HG02885 (cell line): ENCODE results near the gene MMP28.

Experiments used
- ATAC-seq: cut with Tn5 transposase; IDR thresholded peaks from one replicate; pipeline ENCODE4 v1.9.1; 2021; ENCODE audit warnings: mild to moderate bottlenecking; ENCODE audit not compliant: unreplicated experiment, poor library complexity

Gene MMP28

DNA sequence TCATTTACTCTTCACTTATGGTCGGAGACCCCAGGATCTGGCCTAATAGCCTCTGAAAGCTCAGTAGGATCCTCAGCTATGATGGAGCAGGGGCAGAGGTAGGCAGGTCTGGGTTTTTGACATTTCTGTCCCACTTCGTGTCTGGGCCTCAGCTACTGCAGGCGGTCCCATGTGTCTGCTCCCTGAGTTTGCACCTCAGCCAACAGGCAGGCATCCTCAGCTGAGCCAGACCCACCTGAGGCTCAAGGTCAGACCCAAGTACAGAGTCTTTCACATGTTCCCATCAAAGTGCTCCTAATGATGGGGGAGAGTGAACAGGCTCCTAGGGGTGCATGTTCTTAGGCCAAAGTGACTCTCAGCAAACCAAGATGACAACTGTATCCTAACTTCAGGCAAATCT lies 66.9 kb downstream of the MMP28 start:
- ATAC-seq, result no peak

DNA sequence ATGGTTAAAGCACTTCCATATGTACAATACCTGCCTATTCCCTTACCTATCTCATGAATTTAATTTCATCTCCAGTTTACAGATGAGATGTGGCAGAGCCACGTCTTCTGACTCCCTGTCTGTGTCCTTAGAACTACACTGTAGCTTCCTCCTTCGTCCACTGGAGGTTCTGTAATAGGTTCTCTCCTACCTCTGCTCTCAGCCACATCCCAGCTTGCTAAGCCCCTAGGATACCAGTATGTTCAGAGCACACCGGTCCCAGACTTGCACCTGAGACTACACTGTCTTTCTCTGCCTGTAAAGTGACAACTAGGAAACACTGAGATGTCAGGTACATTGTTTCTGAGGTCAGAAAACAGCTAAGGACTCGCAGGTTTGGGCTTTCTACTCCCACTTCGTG lies 67.8 kb downstream of the MMP28 start:
- no peak for ATAC-seq

DNA sequence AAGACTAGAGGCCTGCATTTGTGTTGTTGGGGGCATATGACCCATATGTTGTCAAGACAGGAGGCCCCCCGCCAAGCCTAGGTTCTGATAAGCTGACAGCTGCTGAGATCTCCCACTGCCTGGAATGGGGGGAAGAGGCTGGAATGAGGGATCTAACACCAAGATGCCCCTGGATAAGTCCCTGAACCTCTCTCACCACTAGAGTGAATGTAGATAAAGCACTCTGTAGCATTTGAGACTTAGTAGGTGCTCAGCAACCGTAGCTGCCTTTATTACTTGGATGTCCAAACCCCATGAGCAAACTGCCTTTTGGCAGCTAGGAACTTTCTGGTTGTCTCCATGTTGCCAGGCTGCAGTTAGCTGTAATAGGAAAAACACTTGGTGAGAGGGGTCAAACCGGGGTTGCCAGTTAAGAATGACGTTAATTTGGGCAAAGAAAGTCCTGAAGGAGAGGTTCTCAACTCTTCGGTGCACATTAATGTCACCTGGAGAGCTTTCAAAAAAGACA lies 68.4 kb downstream of the MMP28 start:
- ATAC-seq, result no peak

DNA sequence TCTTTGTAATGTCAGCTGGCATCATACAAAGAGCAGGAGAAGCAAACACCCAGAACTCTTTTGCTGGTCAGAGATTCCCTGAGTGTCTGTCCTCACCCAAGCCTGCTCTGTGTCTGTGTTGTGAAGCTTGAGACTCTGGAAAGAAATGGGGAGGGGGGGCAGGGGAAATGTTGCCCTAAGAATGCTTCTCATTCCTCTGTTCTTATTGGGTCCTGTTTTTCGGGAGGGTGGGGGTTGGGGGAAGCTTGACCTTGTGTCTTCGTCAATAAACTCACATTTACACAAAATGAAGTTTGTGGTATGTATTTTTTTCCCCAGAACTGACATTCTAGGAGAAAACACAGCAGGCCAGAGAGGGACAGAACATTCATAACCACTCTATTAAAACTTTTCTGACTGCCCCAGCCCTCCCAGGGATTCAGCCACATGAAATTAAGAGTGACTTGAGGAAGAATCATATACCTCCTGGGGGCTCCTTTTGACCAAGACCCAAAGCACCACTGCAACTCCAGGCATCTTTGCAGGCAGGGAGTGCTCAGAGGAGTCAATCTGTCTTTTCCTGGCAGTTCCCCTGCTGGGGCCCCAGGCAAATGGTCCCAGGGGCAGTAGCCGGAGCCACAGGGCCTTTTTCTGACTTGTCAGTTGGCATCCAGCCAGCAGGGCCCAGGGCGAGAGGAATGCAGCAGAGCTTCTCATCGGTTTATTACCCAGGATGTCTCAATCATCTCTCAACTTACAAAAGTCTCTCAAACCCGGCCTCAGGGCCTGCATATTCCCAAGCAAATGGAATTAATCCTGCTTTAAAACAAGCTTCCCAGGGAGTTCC lies 69.1 kb downstream of the MMP28 start:
- ATAC-seq, result no peak

DNA sequence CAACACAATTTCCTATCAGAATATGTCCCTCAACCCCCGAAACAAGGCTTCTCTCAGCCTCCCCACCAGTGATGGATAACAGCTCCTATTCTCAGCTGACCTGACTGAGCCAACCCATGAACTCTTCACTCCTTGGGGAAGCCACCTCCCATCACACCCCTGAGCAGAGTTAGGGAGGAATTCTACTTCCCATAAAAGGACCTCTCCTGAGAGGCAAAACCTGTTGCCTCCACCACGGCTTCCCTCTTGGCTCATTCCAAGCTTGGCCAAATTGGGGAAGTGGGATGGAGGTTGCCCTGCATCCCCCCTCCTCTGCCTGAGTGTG lies 69.7 kb downstream of the MMP28 start:
- no peak for ATAC-seq

DNA sequence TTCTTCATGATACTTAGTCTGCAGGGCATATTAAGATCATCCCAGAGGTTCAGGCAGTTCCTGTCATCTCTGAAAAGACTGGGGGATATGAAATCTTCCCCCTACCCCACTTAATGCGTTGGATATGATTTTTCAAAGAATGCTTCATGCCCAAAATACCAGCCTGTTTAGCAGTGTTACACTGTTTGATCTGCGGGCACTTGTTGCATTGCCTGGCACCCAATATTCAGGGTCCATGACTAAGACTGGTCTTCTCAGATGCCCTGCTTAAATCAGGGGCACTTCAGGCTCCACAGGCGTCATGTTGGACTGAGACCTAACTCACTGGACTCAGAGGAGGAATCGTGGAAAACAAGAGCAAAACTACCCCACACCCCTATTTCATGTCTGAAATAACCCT lies 70.4 kb downstream of the MMP28 start:
- ATAC-seq, result no peak

DNA sequence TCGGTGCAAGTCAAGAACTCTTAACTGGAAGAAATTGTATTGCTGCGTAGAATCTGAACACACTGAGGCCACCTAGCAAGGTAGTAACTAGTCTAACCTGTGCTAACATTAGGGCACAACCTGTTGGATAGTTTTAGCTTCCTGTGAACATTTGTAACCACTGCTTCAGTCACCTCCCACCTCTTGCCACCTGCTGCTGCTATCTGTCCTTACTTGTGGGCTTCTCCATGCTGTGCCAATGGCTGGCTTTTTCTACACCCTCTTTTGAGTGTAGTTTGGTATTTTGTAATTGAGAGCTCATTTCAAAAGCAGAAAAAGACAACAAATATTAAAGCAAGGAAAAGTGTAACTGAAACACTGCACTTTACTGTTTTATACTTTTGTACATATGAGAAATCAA lies 71.7 kb downstream of the MMP28 start:
- ATAC-seq, result no peak

DNA sequence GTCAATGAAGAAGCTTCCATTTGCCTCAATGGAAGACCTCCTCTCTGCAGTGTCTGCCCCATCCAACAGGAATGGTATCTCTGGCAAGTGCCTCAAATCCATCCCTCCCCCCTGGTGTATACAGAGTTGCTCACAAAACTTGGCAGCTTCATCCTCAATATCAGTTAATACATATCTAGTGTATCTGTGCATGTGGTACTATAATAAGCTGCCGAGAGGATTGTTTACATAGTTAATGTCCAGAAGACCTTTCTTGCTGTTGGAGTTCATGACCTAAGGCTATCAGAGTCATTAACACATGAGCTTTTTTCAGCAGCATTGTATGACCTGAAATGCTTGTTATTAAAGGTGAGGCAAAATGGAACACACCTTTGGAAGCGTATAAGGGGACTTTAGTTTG lies 78.0 kb downstream of the MMP28 start:
- no peak for ATAC-seq

DNA sequence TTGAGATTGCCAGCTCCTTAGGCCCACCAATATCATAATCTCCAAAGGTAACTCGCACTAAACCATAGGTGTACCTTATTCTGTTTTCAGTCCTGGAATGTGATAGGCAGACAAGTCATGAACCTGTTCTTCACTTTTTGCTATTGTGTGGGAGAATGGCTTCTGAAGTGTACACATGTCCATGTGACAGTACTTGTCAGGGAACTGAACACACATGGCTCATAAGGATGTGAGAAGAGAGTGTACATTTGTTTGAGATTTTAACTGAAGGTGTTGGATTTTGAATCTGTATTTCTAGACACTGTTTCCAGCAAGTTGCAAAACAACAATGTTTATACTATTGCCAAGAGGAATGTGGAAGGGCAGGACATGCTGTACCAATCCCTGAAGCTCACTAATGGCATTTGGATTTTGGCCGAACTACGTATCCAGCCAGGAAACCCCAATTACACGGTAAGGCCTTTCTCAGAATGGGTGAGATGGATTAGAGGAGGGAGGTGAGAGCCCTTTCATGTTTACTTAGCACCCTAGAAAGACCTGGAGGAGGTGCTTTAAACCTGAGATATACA lies 78.5 kb downstream of the MMP28 start:
- ATAC-seq, result no peak

DNA sequence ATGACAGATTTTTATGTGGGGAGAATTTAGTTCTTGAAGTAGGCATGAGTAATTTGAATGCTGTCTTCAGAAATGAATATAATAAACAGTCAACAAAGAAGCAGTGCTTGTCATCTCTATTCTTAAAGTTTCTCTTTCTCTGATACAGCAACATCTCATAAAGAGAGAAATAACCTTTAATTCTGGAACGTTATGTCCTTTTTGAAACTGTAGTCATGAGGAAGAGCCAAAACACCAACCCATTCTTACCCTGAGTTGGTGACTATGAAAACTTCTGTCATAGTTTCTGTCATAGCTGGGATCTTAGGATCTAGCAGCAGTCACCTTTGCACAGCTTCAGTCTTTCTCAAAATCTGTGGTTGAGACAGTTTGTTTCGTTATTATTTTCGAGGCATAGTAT lies 79.3 kb downstream of the MMP28 start:
- ATAC-seq, result no peak
